Measurements from ENCODE around the gene PRKCE.
"Not testable (repeated sequence)": the region's sequence is repeated elsewhere in the genome, so short reads cannot be mapped to it uniquely, and the experiment has no call there.

The PRKCE gene

GRCh38 chr2:45715601-45716379 is 64.3 kb downstream of the PRKCE start:
- TF ChIP-seq CTCF (IDR thresholded peaks at IDR 0.05; ENCODE audit: low read depth, low read length): no peak
- DNase-seq (ENCODE audit: extremely low read depth, low read depth): no peak

GRCh38 chr2:45716432-45716831 is 65.0 kb downstream of the PRKCE start:
- DNase-seq (ENCODE audit: extremely low read depth, low read depth): not testable (repeated sequence)

GRCh38 chr2:45716915-45717314 is 65.4 kb downstream of the PRKCE start:
- no peak for DNase-seq (ENCODE audit: extremely low read depth, low read depth)
- no peak for TF ChIP-seq CTCF (IDR thresholded peaks at IDR 0.05; ENCODE audit: low read depth, low read length)

- no peak for DNase-seq (ENCODE audit: extremely low read depth, low read depth)
- TF ChIP-seq CTCF (IDR thresholded peaks at IDR 0.05; ENCODE audit: low read depth, low read length): no peak
Measured at GRCh38 chr2:45720210-45720609, 68.7 kb downstream of the PRKCE start.

GRCh38 chr2:45721150-45721549 is 69.7 kb downstream of the PRKCE start:
- DNase-seq (ENCODE audit: extremely low read depth, low read depth): no peak
- TF ChIP-seq CTCF (IDR thresholded peaks at IDR 0.05; ENCODE audit: low read depth, low read length): no peak

- no peak for TF ChIP-seq CTCF (IDR thresholded peaks at IDR 0.05; ENCODE audit: low read depth, low read length)
- DNase-seq (ENCODE audit: extremely low read depth, low read depth): no peak
Measured at GRCh38 chr2:45722477-45722876, 71.0 kb downstream of the PRKCE start.

GRCh38 chr2:45723857-45724256 is 72.4 kb downstream of the PRKCE start:
- no peak for DNase-seq (ENCODE audit: extremely low read depth, low read depth)
- TF ChIP-seq CTCF (IDR thresholded peaks at IDR 0.05; ENCODE audit: low read depth, low read length): no peak

GRCh38 chr2:45724335-45724734 is 72.9 kb downstream of the PRKCE start:
- TF ChIP-seq CTCF (IDR thresholded peaks at IDR 0.05; ENCODE audit: low read depth, low read length): no peak

More at GRCh38 chr2:45724335-45724734, 72.9 kb downstream of the PRKCE start:
- DNase-seq (ENCODE audit: extremely low read depth, low read depth): no peak

Data from AG09319 (cell line).